ENCODE measurements around the gene PTTG1IP2.

The PTTG1IP2 gene

DNA sequence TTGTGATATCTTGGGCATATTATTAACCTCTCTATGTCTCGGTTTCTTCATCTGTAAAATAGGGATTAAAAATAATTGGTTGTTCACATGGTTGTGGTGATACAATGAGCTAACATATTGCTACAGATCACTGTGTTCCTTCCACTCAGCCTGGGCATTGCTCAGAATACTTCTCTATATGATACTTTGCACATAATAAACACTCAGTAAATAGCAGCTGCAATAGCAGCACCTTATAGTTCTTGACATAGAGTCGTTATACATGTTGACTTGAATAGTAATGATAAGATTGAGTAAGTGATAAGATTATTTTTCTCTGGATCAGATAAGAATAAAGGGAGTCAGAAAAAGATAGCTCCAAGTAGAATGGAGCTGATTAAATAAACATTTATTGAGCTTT, 42.3 kb downstream of the PTTG1IP2 start:
- Histone ChIP-seq H3K27ac (ENCODE audit: extremely low read depth, low read depth, low read length) (no peak overlapping the region), H3K36me3 (ENCODE audit: control insufficient read depth in 2 of 2, insufficient read depth in 1 of 2, low read length in 2 of 2) (no peaks in the 10 kb centered on the region), H3K4me1 (ENCODE audit: control insufficient read depth, insufficient read depth, low read length) (no peaks in the 10 kb centered on the region), H3K4me3 (ENCODE audit: low read depth, low read length) (no peak overlapping the region), H3K9me3 (ENCODE audit: control insufficient read depth, insufficient read depth, low read depth, low read length) (no peaks in the 10 kb centered on the region)
- ChIA-PET POLR2A (no interaction called here), CTCF (interaction anchor here (0.6 to 0.9 kb wide), 3 partner anchors 56 to 323 kb away, joined by 3 read pairs; partner anchors contain the start of gene CLDN12)
- TF ChIP-seq ZNF202 (tag by site-specific recombination; IDR thresholded peaks at IDR 0.05; ENCODE audit: borderline replicate concordance) (no peak), ZNF366 (tag by site-specific recombination; conservative IDR thresholded peaks at IDR 0.05) (no peak), ZNF214 (tag by site-specific recombination; IDR thresholded peaks at IDR 0.05; ENCODE audit: borderline replicate concordance) (no peak)
- TF ChIP-seq, protein P1, sequence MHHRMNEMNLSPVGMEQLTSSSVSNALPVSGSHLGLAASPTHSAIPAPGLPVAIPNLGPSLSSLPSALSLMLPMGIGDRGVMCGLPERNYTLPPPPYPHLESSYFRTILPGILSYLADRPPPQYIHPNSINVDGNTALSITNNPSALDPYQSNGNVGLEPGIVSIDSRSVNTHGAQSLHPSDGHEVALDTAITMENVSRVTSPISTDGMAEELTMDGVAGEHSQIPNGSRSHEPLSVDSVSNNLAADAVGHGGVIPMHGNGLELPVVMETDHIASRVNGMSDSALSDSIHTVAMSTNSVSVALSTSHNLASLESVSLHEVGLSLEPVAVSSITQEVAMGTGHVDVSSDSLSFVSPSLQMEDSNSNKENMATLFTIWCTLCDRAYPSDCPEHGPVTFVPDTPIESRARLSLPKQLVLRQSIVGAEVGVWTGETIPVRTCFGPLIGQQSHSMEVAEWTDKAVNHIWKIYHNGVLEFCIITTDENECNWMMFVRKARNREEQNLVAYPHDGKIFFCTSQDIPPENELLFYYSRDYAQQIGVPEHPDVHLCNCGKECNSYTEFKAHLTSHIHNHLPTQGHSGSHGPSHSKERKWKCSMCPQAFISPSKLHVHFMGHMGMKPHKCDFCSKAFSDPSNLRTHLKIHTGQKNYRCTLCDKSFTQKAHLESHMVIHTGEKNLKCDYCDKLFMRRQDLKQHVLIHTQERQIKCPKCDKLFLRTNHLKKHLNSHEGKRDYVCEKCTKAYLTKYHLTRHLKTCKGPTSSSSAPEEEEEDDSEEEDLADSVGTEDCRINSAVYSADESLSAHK (tag by site-specific recombination; IDR thresholded peaks at IDR 0.05) = no peak

GRCh38 chr7:90512821-90513254, 43.4 kb downstream of the PTTG1IP2 start:
- Histone ChIP-seq H3K36me3 (ENCODE audit: control insufficient read depth in 2 of 2, insufficient read depth in 1 of 2, low read length in 2 of 2) (no peaks in the 10 kb centered on the region), H3K4me3 (ENCODE audit: low read depth, low read length) (no peak overlapping the region), H3K4me1 (ENCODE audit: control insufficient read depth, insufficient read depth, low read length) (no peaks in the 10 kb centered on the region), H3K9me3 (ENCODE audit: control insufficient read depth, insufficient read depth, low read depth, low read length) (no peaks in the 10 kb centered on the region), H3K27ac (ENCODE audit: extremely low read depth, low read depth, low read length) (no peak overlapping the region)
- no peak for TF ChIP-seq KLF7 (tag by site-specific recombination; IDR thresholded peaks at IDR 0.05; ENCODE audit: borderline replicate concordance)
- no peak for TF ChIP-seq ZNF530 (tag by site-specific recombination; IDR thresholded peaks at IDR 0.05; ENCODE audit: low read depth)
- TF ChIP-seq SETDB1 (IDR thresholded peaks at IDR 0.05; ENCODE audit: insufficient read length, low read length) = no peak
- no peak for TF ChIP-seq ZNF501 (tag by site-specific recombination; IDR thresholded peaks at IDR 0.05)
- TF ChIP-seq ZNF335 (tag by site-specific recombination; conservative IDR thresholded peaks at IDR 0.05) = no peak
- no peak for TF ChIP-seq ZNF623 (tag by site-specific recombination; IDR thresholded peaks at IDR 0.05)
- TF ChIP-seq ZFP69B (tag by site-specific recombination; IDR thresholded peaks at IDR 0.05) = no peak
- no peak for TF ChIP-seq YY1 (tag by site-specific recombination; IDR thresholded peaks at IDR 0.05)
- CTCF ChIA-PET = interaction anchor here (0.5 kb wide), 1 partner anchor 41 kb away, joined by 3 read pairs; no protein-coding TSS in a partner anchor
- POLR2A ChIA-PET = no interaction called here

GRCh38 chr7:90516257-90516656, 46.8 kb downstream of the PTTG1IP2 start:
- TF ChIP-seq ZBTB1 (tag by site-specific recombination; IDR thresholded peaks at IDR 0.05) (no peak), ZNF701 (tag by site-specific recombination; IDR thresholded peaks at IDR 0.05) (no peak), ZNF416 (tag by site-specific recombination; IDR thresholded peaks at IDR 0.05) (no peak), KLF16 (tag by site-specific recombination; IDR thresholded peaks at IDR 0.05) (no peak), ZNF391 (tag by site-specific recombination; IDR thresholded peaks at IDR 0.05; ENCODE audit: borderline replicate concordance, low read depth) (no peak), TCF7L2 (IDR thresholded peaks at IDR 0.05; ENCODE audit: borderline replicate concordance, low read depth, low read length) (no peak)
- TF ChIP-seq, protein P2, sequence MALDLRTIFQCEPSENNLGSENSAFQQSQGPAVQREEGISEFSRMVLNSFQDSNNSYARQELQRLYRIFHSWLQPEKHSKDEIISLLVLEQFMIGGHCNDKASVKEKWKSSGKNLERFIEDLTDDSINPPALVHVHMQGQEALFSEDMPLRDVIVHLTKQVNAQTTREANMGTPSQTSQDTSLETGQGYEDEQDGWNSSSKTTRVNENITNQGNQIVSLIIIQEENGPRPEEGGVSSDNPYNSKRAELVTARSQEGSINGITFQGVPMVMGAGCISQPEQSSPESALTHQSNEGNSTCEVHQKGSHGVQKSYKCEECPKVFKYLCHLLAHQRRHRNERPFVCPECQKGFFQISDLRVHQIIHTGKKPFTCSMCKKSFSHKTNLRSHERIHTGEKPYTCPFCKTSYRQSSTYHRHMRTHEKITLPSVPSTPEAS (tag by site-specific recombination; IDR thresholded peaks at IDR 0.05) = no peak
- TF ChIP-seq, protein P1 (tag by site-specific recombination; IDR thresholded peaks at IDR 0.05) = no peak
- no peak overlapping the region for H3K27ac ChIP-seq (ENCODE audit: extremely low read depth, low read depth, low read length)
- no peaks in the 10 kb centered on the region for H3K9me3 ChIP-seq (ENCODE audit: control insufficient read depth, insufficient read depth, low read depth, low read length)
- H3K4me1 ChIP-seq (ENCODE audit: control insufficient read depth, insufficient read depth, low read length) = 0 out of 2 replicates have a peak, but pooled peaks cover 2% of the 10 kb centered on the region
- POLR2A ChIA-PET = no interaction called here
- H3K4me3 ChIP-seq (ENCODE audit: low read depth, low read length) = no peak overlapping the region
- CTCF ChIA-PET = no interaction called here
- no peaks in the 10 kb centered on the region for H3K36me3 ChIP-seq (ENCODE audit: control insufficient read depth in 2 of 2, insufficient read depth in 1 of 2, low read length in 2 of 2)

Measured in HEK293 (cell line).